Right atrium auricular region (tissue), 2 donors: ENCODE measurements around the gene MGAM2. TPM values are rescaled to one million over a fixed set of nuclear protein-coding genes. Genes with fewer than 3 reads are reported as not detected.

Source experiments
- DNase-seq: peaks from one replicate; pipeline ENCODE4 v3.0.0-alpha.2; 2019; ENCODE audit warnings: low spot score
- H3K27ac ChIP-seq, 2 donors: fragments of 200-600 bp; sonication (generic); 1 replicate in 1 of 2; 2 replicates in 1 of 2; pipeline ENCODE4 v1.5.1; 2016 to 2019
- H3K27me3 ChIP-seq, 2 donors: fragments of 200-600 bp; sonication (generic); one replicate each; pipeline versions ENCODE4 v1.5.1 to v1.6.0; 2017 to 2019
- H3K36me3 ChIP-seq: fragments of 200-600 bp; sonication (generic); one replicate; pipeline ENCODE4 v1.5.1; 2016
- H3K4me1 ChIP-seq, 2 donors: fragments of 200-600 bp; sonication (generic); one replicate each; pipeline versions ENCODE4 v1.5.1 to v1.6.0; 2017 to 2019
- H3K4me3 ChIP-seq, 2 donors: fragments of 200-600 bp; sonication (generic); 1 replicate in 1 of 2; 2 replicates in 1 of 2; pipeline ENCODE4 v1.5.1; 2017 to 2019; ENCODE audit warnings: mild to moderate bottlenecking in 1 of 2, moderate library complexity in 1 of 2
- H3K9me3 ChIP-seq, 2 donors: fragments of 200-600 bp; sonication (generic); one replicate each; pipeline ENCODE4 v1.5.1; 2019
- CTCF ChIP-seq, 2 donors: fragments of 200-600 bp; sonication (generic); IDR thresholded peaks; one replicate each; pipeline ENCODE4 v1.5.1; 2019; ENCODE audit warnings: antibody characterized with exemption in 2 of 2
- total RNA-seq, 2 donors: library from RNA; depleted of rRNA; stranded (reverse); fragments of >200 nt; gene quantifications; one replicate each; pipeline ENCODE4 v1.1.0, GENCODE V29; 2016

Gene MGAM2
- total RNA-seq, 2 donors from 2014 or later: 0.04 to 0.15 TPM

DNA sequence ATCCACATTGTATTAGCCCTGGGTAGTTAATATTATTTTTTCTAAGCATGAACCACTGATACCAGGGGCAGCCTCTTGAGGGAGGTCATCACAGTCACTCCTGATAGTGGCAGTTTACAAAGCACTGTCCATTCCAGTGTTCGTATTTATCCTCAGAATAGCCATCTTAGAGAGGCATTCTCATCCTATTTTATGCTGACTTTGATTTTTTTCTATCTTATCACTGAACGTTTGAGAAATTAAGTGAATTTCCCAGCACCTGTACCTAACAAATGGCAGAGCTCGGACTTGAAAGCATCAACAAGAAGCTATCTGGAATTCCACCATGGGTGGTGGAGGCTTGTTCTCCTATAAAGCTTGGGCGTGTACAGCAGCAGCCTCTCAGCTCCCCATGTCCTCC lies 26.1 kb upstream of the MGAM2 start:
- Histone ChIP-seq H3K36me3 (no peaks in the 10 kb centered on the region), H3K27me3 (no peaks in the 10 kb centered on the region), H3K9me3 (no peaks in the 10 kb centered on the region), H3K4me1 (no peaks in the 10 kb centered on the region), H3K27ac (no peak overlapping the region), H3K4me3 (no peak overlapping the region)
- no peak for DNase-seq
- TF ChIP-seq CTCF (IDR thresholded peaks at IDR 0.05): no peak

DNA sequence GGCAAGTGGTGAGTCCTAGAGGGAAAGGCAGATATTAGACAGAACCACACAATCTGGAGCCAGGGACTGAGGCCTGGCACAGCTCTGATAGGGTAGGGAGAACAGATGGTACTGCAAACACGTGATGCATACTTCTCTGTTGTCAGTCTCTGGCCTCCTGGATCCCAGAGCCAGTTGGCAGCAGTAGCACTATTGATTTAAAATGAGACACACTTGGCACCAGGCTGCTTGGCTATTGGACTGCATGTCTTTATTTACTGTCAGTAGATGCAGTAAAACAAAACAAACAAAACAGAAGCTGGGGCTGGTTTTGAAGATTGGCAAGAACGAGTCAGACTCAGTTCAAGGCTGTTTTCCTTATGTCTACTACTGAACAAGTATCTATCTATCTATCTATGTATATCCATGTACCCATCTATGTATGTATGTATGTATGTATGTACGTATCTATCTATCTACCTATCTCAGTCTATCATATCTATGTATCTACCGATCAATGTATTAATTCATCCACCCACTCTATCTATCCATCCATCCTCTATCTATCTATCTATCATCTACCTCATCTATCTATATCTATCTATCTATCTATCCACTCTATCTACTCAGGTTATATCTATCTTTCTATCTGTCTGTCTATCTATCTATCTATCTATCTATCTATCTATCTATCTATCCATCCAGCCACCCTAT lies 23.4 kb upstream of the MGAM2 start:
- no peak for TF ChIP-seq CTCF (IDR thresholded peaks at IDR 0.05)
- DNase-seq: no peak
- Histone ChIP-seq H3K36me3 (no peaks in the 10 kb centered on the region), H3K27me3 (no peaks in the 10 kb centered on the region), H3K4me3 (no peak overlapping the region), H3K27ac (no peak overlapping the region), H3K9me3 (no peaks in the 10 kb centered on the region), H3K4me1 (no peaks in the 10 kb centered on the region)

DNA sequence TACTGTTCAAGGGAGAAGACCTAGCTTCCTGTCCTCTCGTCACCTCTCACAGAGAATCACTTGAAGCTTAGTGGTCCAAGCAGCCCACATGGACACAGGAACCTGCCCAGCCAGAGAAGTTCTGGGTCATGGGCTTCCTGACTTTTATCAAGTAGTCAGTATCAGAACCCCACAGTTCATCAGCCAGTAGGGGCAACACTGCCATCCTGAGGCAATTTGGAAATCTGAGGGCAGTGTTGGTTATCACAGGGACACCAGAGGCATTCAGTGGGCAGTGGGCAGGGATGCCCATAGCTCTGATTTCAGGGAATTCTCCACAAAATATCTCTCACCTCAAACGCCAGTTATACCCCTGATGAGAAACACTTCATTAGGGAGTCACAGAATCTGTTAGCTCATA lies 22.5 kb upstream of the MGAM2 start:
- Histone ChIP-seq H3K4me1 (no peaks in the 10 kb centered on the region), H3K27ac (no peak overlapping the region), H3K9me3 (no peaks in the 10 kb centered on the region), H3K36me3 (no peaks in the 10 kb centered on the region), H3K27me3 (no peaks in the 10 kb centered on the region), H3K4me3 (no peak overlapping the region)
- DNase-seq: no peak
- TF ChIP-seq CTCF (IDR thresholded peaks at IDR 0.05): no peak

- Histone ChIP-seq H3K27ac (no peak overlapping the region), H3K4me3 (no peak overlapping the region), H3K27me3 (no peaks in the 10 kb centered on the region), H3K4me1 (no peaks in the 10 kb centered on the region), H3K36me3 (no peaks in the 10 kb centered on the region), H3K9me3 (no peaks in the 10 kb centered on the region)
- no peak for DNase-seq
- no peak for TF ChIP-seq CTCF (IDR thresholded peaks at IDR 0.05)
Measured at GRCh38 chr7:142091961-142092360, 19.6 kb upstream of the MGAM2 start.

- H3K4me1 ChIP-seq: no peaks in the 10 kb centered on the region
- no peaks in the 10 kb centered on the region for H3K36me3 ChIP-seq
- TF ChIP-seq CTCF (IDR thresholded peaks at IDR 0.05): no peak
- DNase-seq: no peak
- H3K4me3 ChIP-seq: no peak overlapping the region
- H3K27me3 ChIP-seq: no peaks in the 10 kb centered on the region
- H3K9me3 ChIP-seq: no peaks in the 10 kb centered on the region
- H3K27ac ChIP-seq: no peak overlapping the region
Measured at GRCh38 chr7:142094861-142095260, 16.7 kb upstream of the MGAM2 start.

GRCh38 chr7:142097571-142097970 lies 13.9 kb upstream of the MGAM2 start:
- TF ChIP-seq CTCF (IDR thresholded peaks at IDR 0.05): no peak
- no peak for DNase-seq
- no peaks in the 10 kb centered on the region for H3K27me3 ChIP-seq

More at GRCh38 chr7:142097571-142097970, 13.9 kb upstream of the MGAM2 start:
- Histone ChIP-seq H3K27ac (no peak overlapping the region), H3K4me3 (no peak overlapping the region), H3K9me3 (no peaks in the 10 kb centered on the region), H3K4me1 (no peaks in the 10 kb centered on the region), H3K36me3 (no peaks in the 10 kb centered on the region)
